GM13976 (cell line): ENCODE data around the gene CNTFR.

ENCODE experiments used
- DNase-seq: peaks from one replicate; pipeline ENCODE4 v3.0.0; 2012; ENCODE audit warnings: low spot score
- CTCF ChIP-seq: IDR thresholded peaks from 2 replicates; pipeline ENCODE4 v1.5.1; 2012; ENCODE audit warnings: borderline replicate concordance, mild to moderate bottlenecking; ENCODE audit not compliant: insufficient read depth; ENCODE audit errors: extremely low read depth, missing control alignments, control extremely low read depth
- in situ Hi-C: fragments of 300-500 bp; cut with MboI; formaldehyde crosslinking; loops from one replicate; pipeline ENCODE4 v1.12.0; 2022; ENCODE audit warnings: low sequenced_read_pairs, mixed read lengths, inconsistent platforms; ENCODE audit not compliant: unreplicated experiment

The CNTFR gene

GRCh38 chr9:34627716-34628655, 38.5 kb upstream of the CNTFR start:
- TF ChIP-seq CTCF: no peak
- DNase-seq: no peak
- in situ Hi-C loops: no loop called here

- no peak for TF ChIP-seq CTCF
- DNase-seq: no peak
- in situ Hi-C loops: no loop called here
Observed at GRCh38 chr9:34625186-34625486, 35.6 kb upstream of the CNTFR start.

GRCh38 chr9:34624475-34625185, 35.1 kb upstream of the CNTFR start:
- DNase-seq: no peak
- no peak for TF ChIP-seq CTCF
- in situ Hi-C loops: no loop called here

GRCh38 chr9:34623374-34624235, 34.1 kb upstream of the CNTFR start:
- TF ChIP-seq CTCF: no peak
- in situ Hi-C loops: no loop called here
- no peak for DNase-seq

GRCh38 chr9:34620061-34620994, 30.8 kb upstream of the CNTFR start, which contains the start of gene DCTN3:
Gene DCTN3 (minus strand): TSS chr9:34620495. CDS start chr9:34620464, 31 bp downstream.
- DNase-seq: peak; percentile 97
- TF ChIP-seq CTCF: no peak
- in situ Hi-C loops: no loop called here
